ENCODE results near the gene KIAA1217.
A peak's percentile ranks its signal among the peaks of the same experiment; 100 is the strongest.
"Not testable (repeated sequence)": the region's sequence is repeated elsewhere in the genome, so short reads cannot be mapped to it uniquely, and the experiment has no call there.

KIAA1217 gene

GRCh38 chr10:24435374-24435773 lies 226.4 kb downstream of the KIAA1217 start:
- DNase-seq, result no peak

DNA sequence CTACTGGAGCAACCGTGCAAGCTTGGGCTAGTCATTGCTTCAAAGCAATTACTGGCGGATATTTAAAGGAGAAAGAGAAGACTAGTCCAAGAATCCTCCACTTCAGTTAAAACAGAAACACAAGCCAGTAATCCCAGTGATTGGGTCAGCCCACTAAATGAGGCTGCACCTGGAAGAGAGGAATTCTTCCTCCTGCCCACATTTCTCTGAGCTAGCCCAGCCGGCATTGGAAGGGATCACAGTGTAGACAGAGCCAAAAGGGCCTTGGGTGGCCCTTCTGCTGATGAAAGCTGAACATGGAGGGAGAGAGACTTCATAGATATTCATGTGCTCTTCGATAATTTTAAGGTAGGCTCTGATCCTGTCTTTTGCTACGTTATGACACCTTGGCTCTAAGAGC lies 228.4 kb downstream of the KIAA1217 start:
- no peak for DNase-seq

- no peak for DNase-seq
These were observed 229.9 kb downstream of the KIAA1217 start for GRCh38 chr10:24438800-24439199.

GRCh38 chr10:24439935-24440334 lies 231.0 kb downstream of the KIAA1217 start:
- no peak for DNase-seq

- DNase-seq, result no peak
These were observed 232.2 kb downstream of the KIAA1217 start for GRCh38 chr10:24440817-24441797.

- no peak for DNase-seq
These were observed 233.3 kb downstream of the KIAA1217 start for GRCh38 chr10:24442234-24442633.

GRCh38 chr10:24442641-24443174 lies 233.8 kb downstream of the KIAA1217 start:
- DNase-seq, result not testable (repeated sequence)

DNA sequence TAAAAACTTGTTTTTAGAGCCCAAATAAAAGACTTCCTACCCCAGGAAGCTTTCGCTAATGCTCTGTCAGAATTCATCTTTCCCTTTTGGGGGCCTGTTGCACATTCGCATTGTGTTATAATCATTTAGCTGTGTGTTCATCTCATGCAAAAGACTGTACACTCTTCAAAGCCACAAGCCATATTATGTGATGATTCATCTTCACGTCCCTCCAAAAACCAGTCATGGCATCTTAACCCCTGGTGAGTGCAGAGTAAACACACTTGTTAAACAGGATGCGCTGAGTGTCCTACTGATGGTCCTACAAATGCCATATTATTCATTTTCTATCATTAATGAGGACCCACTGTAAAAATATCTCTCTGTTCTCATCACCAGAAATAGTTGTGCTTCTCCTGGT lies 235.4 kb downstream of the KIAA1217 start:
- no peak for DNase-seq

GRCh38 chr10:24445958-24446357 lies 237.0 kb downstream of the KIAA1217 start:
- DNase-seq, result not testable (repeated sequence)

- DNase-seq, result no peak
These were observed 237.8 kb downstream of the KIAA1217 start for GRCh38 chr10:24446739-24447138.

DNA sequence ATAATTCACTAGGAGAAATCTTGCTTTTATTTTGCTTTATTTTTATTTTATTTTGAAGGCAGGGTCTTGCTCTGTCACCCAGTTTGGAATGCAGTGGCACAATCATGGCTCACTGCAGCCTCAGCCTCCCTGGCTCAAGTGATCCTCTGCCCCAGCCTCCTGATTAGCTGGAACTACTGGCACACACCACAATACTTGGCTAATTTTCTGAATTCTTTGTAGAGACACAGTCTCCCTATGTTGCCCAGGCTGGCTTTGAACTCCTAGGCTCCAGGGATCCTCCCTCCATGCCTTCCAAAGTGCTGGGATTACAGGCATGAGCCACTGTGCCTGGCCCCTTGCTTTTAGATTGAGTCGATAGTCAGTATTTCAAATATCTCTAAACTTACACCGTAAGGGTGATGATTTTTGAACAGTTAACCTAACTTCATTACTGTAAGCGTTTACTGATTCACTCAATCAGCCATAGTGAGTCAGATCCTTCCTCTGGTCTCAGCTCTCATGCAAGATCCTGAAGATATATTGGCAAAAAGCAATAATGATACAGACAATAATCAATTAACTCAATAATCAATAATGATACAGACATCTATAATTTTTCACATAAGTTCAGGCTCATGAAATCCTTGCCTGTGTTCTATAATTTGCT lies 239.5 kb downstream of the KIAA1217 start:
- no peak for DNase-seq

GRCh38 chr10:24449321-24449740 lies 240.4 kb downstream of the KIAA1217 start:
- DNase-seq, result no peak

DNA sequence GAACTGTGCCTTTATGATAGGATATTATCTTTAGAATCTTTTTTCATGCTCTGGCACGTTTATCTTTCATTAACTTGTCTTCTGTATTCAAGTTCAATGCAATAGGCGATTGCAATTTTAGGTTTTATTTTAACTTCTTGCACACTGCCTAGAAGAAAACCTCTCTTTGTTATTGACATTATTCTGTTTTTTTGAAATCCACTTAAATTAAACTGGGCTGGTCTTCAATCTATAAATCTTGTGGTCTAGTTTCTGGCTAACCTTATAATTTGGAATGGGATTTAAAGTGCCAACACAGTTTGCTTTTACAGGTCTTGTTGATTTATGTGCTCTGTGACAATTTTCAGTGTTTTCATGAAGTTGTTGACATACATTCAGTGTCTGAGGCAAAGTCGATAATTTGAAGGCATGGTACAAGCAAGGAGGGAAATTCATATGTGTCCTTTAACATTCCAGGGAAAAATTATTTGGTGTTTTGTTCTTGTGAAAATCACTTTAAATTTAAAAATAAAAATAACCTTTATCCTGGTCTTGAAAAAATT lies 240.9 kb downstream of the KIAA1217 start:
- DNase-seq, result no peak

DNA sequence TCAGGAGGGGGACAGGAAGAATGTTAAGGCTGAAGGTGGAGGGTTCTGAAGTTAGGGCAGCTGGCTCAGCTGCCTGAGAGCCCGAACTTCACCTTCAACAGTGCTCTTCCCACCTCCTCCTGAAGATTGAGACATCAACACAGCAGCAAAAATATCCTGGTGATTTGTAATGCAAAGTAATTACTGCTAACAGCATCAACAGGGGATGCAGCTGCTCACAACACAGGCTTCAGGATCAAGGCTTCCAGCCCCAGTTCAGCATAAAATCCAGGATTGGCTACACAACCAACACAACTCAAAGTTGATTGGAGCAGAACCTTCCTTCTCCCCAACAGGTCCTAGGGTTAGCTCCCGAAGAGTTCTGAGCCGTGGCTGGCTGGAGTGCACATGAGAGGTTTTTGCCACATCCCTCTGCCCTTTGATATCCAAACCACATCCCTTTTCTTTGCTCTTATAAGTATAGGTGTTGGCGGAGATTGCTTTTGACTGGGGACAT lies 242.4 kb downstream of the KIAA1217 start:
- DNase-seq, result no peak

GRCh38 chr10:24452030-24452429 lies 243.1 kb downstream of the KIAA1217 start:
- DNase-seq, result no peak

GRCh38 chr10:24453404-24453830 lies 244.5 kb downstream of the KIAA1217 start:
- no peak for DNase-seq

GRCh38 chr10:24453973-24454372 lies 245.0 kb downstream of the KIAA1217 start:
- no peak for DNase-seq

- no peak for DNase-seq
These were observed 246.5 kb downstream of the KIAA1217 start for GRCh38 chr10:24455447-24455846.

GRCh38 chr10:24456322-24456721 lies 247.4 kb downstream of the KIAA1217 start:
- peak in 18 of 56 donors; percentile 1 to 34 (median 14) for DNase-seq

GRCh38 chr10:24457661-24458318 lies 248.9 kb downstream of the KIAA1217 start:
- no peak for DNase-seq

GRCh38 chr10:24459836-24460235 lies 250.9 kb downstream of the KIAA1217 start:
- no peak for DNase-seq

Data from nucleus accumbens (tissue), 56 donors.